Activated CD4-positive, CD25-positive, alpha-beta regulatory T cell treated with anti-CD3 and anti-CD28 coated beads, Interleukin-2, amount 50 U/mL, for 72 hours (primary cell): ENCODE results near the gene COMT.
"Not testable (repeated sequence)": the region's sequence is repeated elsewhere in the genome, so short reads cannot be mapped to it uniquely, and the experiment has no call there.

Experiments
- DNase-seq: peaks from one replicate; pipeline ENCODE4 v3.0.0; 2021

The COMT gene

GRCh38 chr22:19930551-19931486, 10.8 kb upstream of the COMT start:
- no peak for DNase-seq

- no peak for DNase-seq
These were observed 10.1 kb upstream of the COMT start for GRCh38 chr22:19931514-19931913.

- DNase-seq: no peak
These were observed 9.0 kb upstream of the COMT start for GRCh38 chr22:19932367-19933206.

GRCh38 chr22:19933341-19934241, 8.0 kb upstream of the COMT start:
- no peak for DNase-seq

GRCh38 chr22:19935123-19935718, 6.4 kb upstream of the COMT start:
- not testable (repeated sequence) for DNase-seq

GRCh38 chr22:19936513-19936912, 5.1 kb upstream of the COMT start:
- DNase-seq: no peak

GRCh38 chr22:19937616-19938473, 3.7 kb upstream of the COMT start:
- DNase-seq: no peak

GRCh38 chr22:19940536-19941364, 822 bp upstream of the COMT start:
- no peak for DNase-seq

- DNase-seq: no peak
These were observed 847 bp downstream of the COMT start for GRCh38 chr22:19942157-19943081.

GRCh38 chr22:19943082-19944026, 1.8 kb downstream of the COMT start:
- no peak for DNase-seq

- no peak for DNase-seq
These were observed 6.6 kb downstream of the COMT start for GRCh38 chr22:19948057-19948760.

GRCh38 chr22:19951346-19951745, 9.8 kb downstream of the COMT start:
- no peak for DNase-seq

- no peak for DNase-seq
These were observed 13.9 kb downstream of the COMT start for GRCh38 chr22:19955241-19956128.

GRCh38 chr22:19957445-19957844, 15.9 kb downstream of the COMT start:
- no peak for DNase-seq

GRCh38 chr22:19958083-19959042, 16.8 kb downstream of the COMT start:
- DNase-seq: no peak
